H1 (cell line): ENCODE results near the gene SNX27. TPM values are rescaled to one million over a fixed set of nuclear protein-coding genes. Genes with fewer than 3 reads are reported as not detected.

Source experiments
- CTCF ChIA-PET: fragments of 300-600 bp; sonication (Branson Sonifier 250); formaldehyde crosslinking; loops from one replicate; lab custom pipeline; 2021; ENCODE audit not compliant: partially characterized antibody; lab: Charles Lee
- POLR2A ChIA-PET: fragments of 300-600 bp; sonication (Branson Sonifier 250); formaldehyde crosslinking; loops from one replicate; lab custom pipeline; 2021; ENCODE audit warnings: inconsistent platforms; ENCODE audit not compliant: partially characterized antibody; lab: Charles Lee
- DNase-seq, 2 experiments: peaks; one replicate each; pipeline versions ENCODE4 v3.0.0 to v3.0.0-alpha.2; 2010 to 2022; ENCODE audit warnings: low spot score in 2 of 2, low read depth in 1 of 2, mixed read lengths in 1 of 2
- FAIRE-seq: peaks from 2 replicates; lab custom pipeline; 2011; peaks lifted over from hg19 to GRCh38; lab: Jason Lieb, UNC
- H2AFZ ChIP-seq: 2 replicates; pipeline ENCODE4 v1.8.1; 2012; ENCODE audit warnings: low read length, inconsistent platforms
- H2AK5ac ChIP-seq: 2 replicates; pipeline ENCODE4 v1.6.1; 2013; ENCODE audit warnings: low read depth, low read length
- H2BK120ac ChIP-seq: replicated peaks from 2 replicates; pipeline ENCODE3; 2013; ENCODE audit warnings: low read depth, low read length, inconsistent platforms
- H2BK12ac ChIP-seq: 2 replicates; pipeline ENCODE4 v1.6.1; 2013; ENCODE audit warnings: low read depth, low read length
- H2BK15ac ChIP-seq: 2 replicates; pipeline ENCODE4 v1.6.1; 2013; ENCODE audit warnings: low read length
- H2BK20ac ChIP-seq: 2 replicates; pipeline ENCODE4 v1.6.1; 2013; ENCODE audit warnings: low read length
- H2BK5ac ChIP-seq: 2 replicates; pipeline ENCODE4 v1.6.1; 2013; ENCODE audit warnings: low read depth, low read length
- H3K14ac ChIP-seq: 2 replicates; pipeline ENCODE4 v1.6.1; 2013; ENCODE audit warnings: inconsistent platforms; ENCODE audit not compliant: insufficient read length
- H3K18ac ChIP-seq: 2 replicates; pipeline ENCODE4 v1.6.1; 2013; ENCODE audit warnings: low read length; ENCODE audit errors: extremely low read depth
- H3K23ac ChIP-seq: 2 replicates; pipeline ENCODE4 v1.6.1; 2013; ENCODE audit warnings: inconsistent platforms; ENCODE audit not compliant: insufficient read length
- H3K23me2 ChIP-seq: 2 replicates; pipeline ENCODE4 v1.6.1; 2013; ENCODE audit warnings: low read depth, low read length
- H3K27ac ChIP-seq: 2 replicates; pipeline ENCODE4 v1.6.1; 2011; ENCODE audit warnings: low read depth, low read length, inconsistent platforms
- H3K27me3 ChIP-seq, 4 experiments: replicated peaks in 1 of 4; 1 replicate in 1 of 4; 2 replicates in 3 of 4; pipeline versions ENCODE4 v1.6.1 to v1.8.1; 2011 to 2013; ENCODE audit warnings: low read length in 3 of 4, mild to moderate bottlenecking in 3 of 4, inconsistent platforms in 2 of 4, mixed read lengths in 2 of 4, moderate library complexity in 1 of 4; ENCODE audit not compliant: control insufficient read depth in 3 of 4, insufficient read depth in 3 of 4; ENCODE audit errors: extremely low read depth in 1 of 4
- H3K36me3 ChIP-seq, 4 experiments: 2 replicates each; pipeline versions ENCODE4 v1.6.1 to v1.8.1; 2011 to 2013; ENCODE audit warnings: mild to moderate bottlenecking in 4 of 4, low read length in 3 of 4, moderate library complexity in 2 of 4, control low read depth in 1 of 4, inconsistent platforms in 1 of 4; ENCODE audit not compliant: insufficient read depth in 4 of 4, control insufficient read depth in 2 of 4
- H3K4ac ChIP-seq: replicated peaks from 2 replicates; pipeline ENCODE3; 2013; ENCODE audit warnings: low read length, low read depth, mixed read lengths, inconsistent platforms; ENCODE audit not compliant: insufficient read length
- H3K4me1 ChIP-seq, 4 experiments: replicated peaks in 1 of 4; 1 replicate in 1 of 4; 2 replicates in 3 of 4; pipeline versions ENCODE4 v1.6.1 to v1.8.1; 2011 to 2013; ENCODE audit warnings: low read length in 3 of 4, inconsistent platforms in 2 of 4, mixed read lengths in 1 of 4; ENCODE audit not compliant: insufficient read depth in 4 of 4, control insufficient read depth in 3 of 4
- H3K4me2 ChIP-seq, 2 experiments: 2 replicates each; pipeline versions ENCODE4 v1.6.1 to v1.8.1; 2011 to 2013; ENCODE audit warnings: low read depth in 2 of 2, low read length in 2 of 2, control low read depth in 1 of 2, inconsistent platforms in 1 of 2, mild to moderate bottlenecking in 1 of 2; ENCODE audit not compliant: insufficient read depth in 1 of 2
- H3K4me3 ChIP-seq, 4 experiments: fragments of 200-600, 300-600 bp in 1 of 4; sonication (generic), shearing (Covaris generic), sonication (Bioruptor Twin) in 1 of 4; 2 replicates each; pipeline versions ENCODE4 v1.5.1 to v1.8.1; 2011 to 2016; ENCODE audit warnings: low read length in 4 of 4, low read depth in 3 of 4, control low read depth in 2 of 4, inconsistent platforms in 2 of 4, mild to moderate bottlenecking in 2 of 4, mixed read lengths in 1 of 4, moderate library complexity in 1 of 4; ENCODE audit not compliant: insufficient read depth in 2 of 4; ENCODE audit errors: extremely low read depth in 1 of 4
- H3K56ac ChIP-seq: replicated peaks from 2 replicates; pipeline ENCODE3; 2013; ENCODE audit warnings: low read depth, mild to moderate bottlenecking, mixed read lengths, low read length, inconsistent platforms; ENCODE audit not compliant: insufficient read length
- H3K79me1 ChIP-seq: 2 replicates; pipeline ENCODE4 v1.6.1; 2013; ENCODE audit warnings: low read depth, low read length, control low read depth
- H3K79me2 ChIP-seq, 2 experiments: 2 replicates each; pipeline versions ENCODE4 v1.6.1 to v1.8.1; 2012 to 2013; ENCODE audit warnings: low read length in 2 of 2, mild to moderate bottlenecking in 2 of 2, inconsistent platforms in 1 of 2; ENCODE audit not compliant: insufficient read depth in 2 of 2, control insufficient read depth in 1 of 2
- H3K9ac ChIP-seq, 4 experiments: replicated peaks in 1 of 4; 1 replicate in 1 of 4; 2 replicates in 3 of 4; pipeline versions ENCODE4 v1.6.1 to v1.8.1; 2011 to 2013; ENCODE audit warnings: low read depth in 3 of 4, low read length in 3 of 4, control low read depth in 2 of 4, mild to moderate bottlenecking in 2 of 4, moderate library complexity in 2 of 4, inconsistent platforms in 1 of 4; ENCODE audit errors: extremely low read depth in 1 of 4
- H3K9me3 ChIP-seq, 2 experiments: 2 replicates each; pipeline versions ENCODE4 v1.6.1 to v1.8.1; 2012 to 2013; ENCODE audit warnings: mild to moderate bottlenecking in 2 of 2, moderate library complexity in 2 of 2, control low read depth in 1 of 2, inconsistent platforms in 1 of 2, low read depth in 1 of 2, low read length in 1 of 2, mixed read lengths in 1 of 2; ENCODE audit not compliant: insufficient read depth in 2 of 2
- H4K20me1 ChIP-seq, 2 experiments: replicated peaks in 1 of 2; 2 replicates each; pipeline versions ENCODE3 to v1.8.1; 2011 to 2013; ENCODE audit warnings: inconsistent platforms in 2 of 2, low read length in 2 of 2, mild to moderate bottlenecking in 1 of 2; ENCODE audit not compliant: insufficient read depth in 2 of 2, control insufficient read depth in 1 of 2
- H4K5ac ChIP-seq: 2 replicates; pipeline ENCODE4 v1.6.1; 2013; ENCODE audit warnings: low read length, low read depth, mixed read lengths, inconsistent platforms; ENCODE audit not compliant: insufficient read length
- H4K8ac ChIP-seq: 2 replicates; pipeline ENCODE4 v1.8.0; 2013; ENCODE audit warnings: mild to moderate bottlenecking, moderate library complexity, low read length, inconsistent platforms; ENCODE audit not compliant: insufficient read depth; ENCODE audit errors: extremely low read depth
- H4K91ac ChIP-seq: replicated peaks from 2 replicates; pipeline ENCODE3; 2013; ENCODE audit warnings: low read length, mixed read lengths, inconsistent platforms; ENCODE audit not compliant: insufficient read length
- CREB1 ChIP-seq: IDR thresholded peaks from 2 replicates; pipeline ENCODE4 v1.6.1; 2012; ENCODE audit warnings: inconsistent platforms
- EZH2 ChIP-seq: fragments of 200-600 bp; sonication (generic); IDR thresholded peaks from 2 replicates; pipeline ENCODE4 v1.7.1; 2012; ENCODE audit warnings: low read depth, mild to moderate bottlenecking, moderate library complexity, low read length, inconsistent platforms; ENCODE audit not compliant: severe bottlenecking
- MAFK ChIP-seq: IDR thresholded peaks from 2 replicates; pipeline ENCODE4 v1.6.1; 2012; ENCODE audit warnings: low read depth, mild to moderate bottlenecking, improper control_type of control experiment, low read length
- TEAD4 ChIP-seq: IDR thresholded peaks from 2 replicates; pipeline ENCODE4 v1.6.1; 2012; ENCODE audit warnings: low read depth, low read length, inconsistent platforms, mixed read lengths
- WGBS, 2 experiments: shearing (Covaris generic) in 1 of 2; methylation state at CpG; one replicate each; pipeline versions ENCODE4 v1.1.6 to v1.1.7; 2013 to 2015; ENCODE audit warnings: low lambda C conversion rate in 2 of 2, mixed read lengths in 2 of 2, inconsistent platforms in 1 of 2, low coverage in 1 of 2, missing lambda C conversion rate in 1 of 2; ENCODE audit not compliant: insufficient replicate concordance in 2 of 2, insufficient coverage in 1 of 2, insufficient read length in 1 of 2; ENCODE audit errors: extremely low coverage in 1 of 2, missing lambda C conversion rate in 1 of 2; 5-methylcytosine and 5-hydroxymethylcytosine counted together
- polyA plus RNA-seq, 7 experiments: library from polyadenylated mRNA; depleted of rRNA in 3 of 7; stranded (reverse) in 5 of 7; unstranded in 2 of 7; fragments of >200 nt in 5 of 7; fragments of 200-250 nt in 2 of 7; gene quantifications; 1 replicate in 5 of 7; 2 replicates in 1 of 7; 4 replicates in 1 of 7; pipeline versions ENCODE4 v1.2.1 to v1.2.3, GENCODE V29; 2011 to 2013; ENCODE audit warnings: missing spikeins in 2 of 7, mixed read lengths in 2 of 7
- total RNA-seq: library from RNA; stranded (reverse); fragmentation: NEBNext Ultra II Directional; extraction: Animal tissue kit (Norgen Biotek cat#: 25700); gene quantifications from 2 replicates; pipeline ENCODE4 v1.2.1, GENCODE V29; 2021

The SNX27 gene
- total and polyA plus RNA-seq, 2 of the 8 experiments (the other 6 are each of a cell fraction or from before 2014, with no cell fraction given) = 23.4 to 65.4 TPM

DNA sequence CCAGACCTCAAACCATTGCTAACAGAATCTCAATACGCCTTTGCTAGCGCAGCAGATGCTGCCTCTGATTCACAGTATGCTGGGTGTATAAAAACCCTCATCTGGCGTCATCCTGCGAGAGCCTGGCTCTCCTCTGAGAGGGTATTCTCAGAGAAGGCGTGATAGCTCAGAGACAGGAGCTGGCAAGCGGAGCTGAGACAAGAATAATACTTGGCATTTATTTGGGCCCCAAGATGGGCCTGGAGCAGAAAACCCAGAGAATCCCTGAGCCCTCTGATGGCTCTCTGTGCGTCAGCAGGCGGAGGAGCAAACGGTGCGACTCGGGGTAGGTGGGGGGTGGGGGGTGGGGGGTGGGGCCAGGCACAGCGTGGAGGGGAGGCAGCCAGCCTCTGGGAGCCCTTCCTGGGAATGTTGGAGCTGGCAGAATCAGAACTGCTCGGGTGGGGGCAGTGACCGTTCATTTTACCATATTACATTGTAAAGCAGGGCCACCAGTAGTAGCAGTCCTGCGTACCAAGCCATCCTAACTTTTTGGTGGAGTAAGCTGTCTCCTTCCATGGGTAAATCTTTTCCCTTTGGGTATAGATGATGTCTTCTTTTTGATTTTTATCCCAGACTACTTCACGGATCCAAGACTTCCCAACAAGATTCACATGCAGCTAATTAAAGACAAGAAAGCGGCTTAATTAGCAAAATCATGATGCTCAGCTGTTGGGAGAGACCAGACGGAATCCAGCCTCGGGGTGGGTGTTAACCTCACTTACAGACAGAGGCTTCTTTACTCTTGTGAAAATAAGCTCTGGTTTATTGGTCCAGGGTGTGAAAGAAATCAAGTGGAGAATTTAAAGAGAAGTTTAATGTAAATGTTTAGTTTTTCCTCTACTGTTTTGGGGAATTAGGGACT lies 116.6 kb downstream of the SNX27 start:
- Histone ChIP-seq H2BK20ac (no peak overlapping the region), H2BK15ac (no peak overlapping the region), H3K23me2 (no peaks in the 10 kb centered on the region), H3K14ac (no peak overlapping the region), H3K36me3 (no peaks in the 10 kb centered on the region), H2BK120ac (no peak overlapping the region), H3K56ac (no peak overlapping the region), H3K4ac (no peak overlapping the region), H3K23ac (no peak overlapping the region), H3K9ac (no peak overlapping the region), H3K27ac (no peak overlapping the region), H4K8ac (no peak overlapping the region), H3K27me3 (no peaks in the 10 kb centered on the region; a peak in 2 of 7 replicates), H3K79me2 (no peaks in the 10 kb centered on the region), H3K79me1 (no peaks in the 10 kb centered on the region), H3K4me3 (peak overlapping the region in 1 of 4 experiments; percentile 39; a peak in 2 of 8 replicates), H2AFZ (peak overlapping the region; percentile 90), H3K9me3 (no peaks in the 10 kb centered on the region), H4K20me1 (no peaks in the 10 kb centered on the region), H3K4me2 (peak overlapping the region; percentile 40 to 52), H2AK5ac (no peak overlapping the region), H2BK5ac (no peak overlapping the region), H4K91ac (no peak overlapping the region), H3K4me1 (peaks cover 3 to 11% (median 7%) of the 10 kb centered on the region in 4 experiments), H3K18ac (0 out of 2 replicates have a peak overlapping the region, but pooled peaks have one; percentile 0), H2BK12ac (peak overlapping the region; percentile 1; the same call in 1 of the 2 replicates), H4K5ac (no peak overlapping the region)
- ChIA-PET POLR2A (interaction anchor here (1.1 to 2.5 kb wide), 6 partner anchors 10 to 188 kb away, joined by 3 to 10 read pairs (median 3); partner anchors contain the start of genes C2CD4D and TUFT1), CTCF (interaction anchor here (0.6 to 2.5 kb wide), 9 partner anchors 11 to 108 kb away, joined by 3 to 14 read pairs (median 4); no protein-coding TSS in a partner anchor)
- FAIRE-seq = no peak
- WGBS, 2 experiments = 38% methylated on average over 19 of the region's 19 CpGs; no CpG with 5 or more reads in 1 of the 2 experiments
- peak in 1 of 2 experiments; percentile 53 for DNase-seq
- TF ChIP-seq MAFK = peak; percentile 71
- peak; percentile 57; the same call in 1 of the 2 replicates for TF ChIP-seq CREB1
- TF ChIP-seq EZH2 = no peak
- TF ChIP-seq TEAD4 = peak; percentile 40; the same call in 1 of the 2 replicates
